Activated CD4-positive, CD25-positive, alpha-beta regulatory T cell treated with anti-CD3 and anti-CD28 coated beads, Interleukin-2, amount 50 U/mL, for 16 hours (primary cell): ENCODE data around the gene LRRC3B.

Source experiments
- DNase-seq: peaks from one replicate; pipeline ENCODE4 v3.0.0-alpha.2; 2020; ENCODE audit warnings: low read depth, low spot score

LRRC3B gene

DNA sequence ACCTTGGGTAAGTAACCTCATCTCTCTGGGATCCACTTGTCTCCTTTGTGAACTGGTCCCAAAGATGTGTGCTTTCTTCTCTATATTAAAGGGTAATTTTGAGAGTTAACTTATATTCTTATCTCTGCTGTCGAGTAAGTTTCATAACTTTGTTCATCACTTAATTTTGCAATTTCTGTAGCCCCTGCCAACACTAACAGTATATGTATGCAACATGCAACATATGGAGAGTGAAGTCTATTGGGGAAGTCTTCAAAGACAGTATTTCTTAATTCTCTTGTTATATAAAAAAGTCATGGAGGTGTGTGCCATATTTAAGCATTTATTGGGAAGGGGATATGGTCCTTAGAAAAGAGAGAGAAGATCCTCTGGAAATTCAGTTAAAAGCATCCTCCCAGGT lies 85.9 kb downstream of the LRRC3B start:
- no peak for DNase-seq

DNA sequence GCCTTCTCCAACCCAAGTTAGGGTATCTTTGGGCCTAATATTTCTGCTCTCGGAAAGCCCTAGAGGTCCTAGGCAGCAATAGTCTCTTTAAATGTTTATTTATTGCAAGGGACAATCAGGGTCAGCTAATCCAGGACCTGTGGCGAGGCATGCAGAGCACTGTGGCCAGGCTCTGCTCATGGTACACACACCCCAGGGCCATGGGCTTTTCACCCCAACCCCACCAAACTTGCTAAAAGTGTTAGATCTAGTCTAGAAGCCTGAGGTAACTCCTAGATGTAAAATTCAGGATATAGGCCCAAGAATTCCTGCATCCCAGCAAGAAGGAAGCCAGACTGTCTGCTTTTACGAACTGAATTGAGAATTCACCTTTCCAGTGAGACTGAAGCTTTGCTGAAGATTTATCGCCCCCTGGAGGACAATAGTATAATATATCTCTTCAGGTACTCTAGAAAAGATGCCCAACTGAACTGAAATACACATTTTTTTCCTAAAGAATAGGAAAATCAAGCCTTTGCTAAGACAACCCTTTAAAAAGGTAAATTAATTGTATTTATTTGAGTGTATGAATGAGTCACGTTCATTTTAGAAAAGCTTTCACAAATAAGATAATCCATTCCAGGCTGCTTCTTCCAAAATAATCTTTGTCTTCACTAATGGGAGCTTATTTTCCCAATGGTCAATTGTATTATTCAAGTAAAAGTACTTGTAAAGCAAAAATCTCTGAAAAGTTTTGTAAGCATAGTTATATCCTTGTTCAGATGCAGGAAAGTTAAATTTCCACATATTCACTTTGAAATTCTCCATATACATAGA lies 89.8 kb downstream of the LRRC3B start:
- no peak for DNase-seq

DNA sequence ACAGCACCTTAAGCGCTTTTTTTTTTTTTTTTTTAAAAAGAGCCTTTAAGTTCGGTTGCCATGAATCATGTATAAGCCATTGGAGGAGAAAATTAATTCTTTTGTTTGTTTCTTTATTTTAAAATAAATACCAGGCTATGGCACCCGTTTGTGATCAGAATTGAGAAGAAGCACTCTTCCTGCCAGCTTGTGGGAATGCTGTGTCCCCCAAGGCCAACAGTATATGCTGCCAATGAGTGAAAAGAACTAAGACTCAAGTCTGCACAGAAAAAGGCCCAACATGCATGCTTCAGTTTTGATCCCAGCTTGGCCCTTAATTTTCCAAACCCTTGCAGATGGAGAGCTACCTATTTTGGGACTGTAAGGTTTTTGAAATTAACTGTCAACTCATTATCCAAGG lies 90.5 kb downstream of the LRRC3B start:
- no peak for DNase-seq

DNA sequence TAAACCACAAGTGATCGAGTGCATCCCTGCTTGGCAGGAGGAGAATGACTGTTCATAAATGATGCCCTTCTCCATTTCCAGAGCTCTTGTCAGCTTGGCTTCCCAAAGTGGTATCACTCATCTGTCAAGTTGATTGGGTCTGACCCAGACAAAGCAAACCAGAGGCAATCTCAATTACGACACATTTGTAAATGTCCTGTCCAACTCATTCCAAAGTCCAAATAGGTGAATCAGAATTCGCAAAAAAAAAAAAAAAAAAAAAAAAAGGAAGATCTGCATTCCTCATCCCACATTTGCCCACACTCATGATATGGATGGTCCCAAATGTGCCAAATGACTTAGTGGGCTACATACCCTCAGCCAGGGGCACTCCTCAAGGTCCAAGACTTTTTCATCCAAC lies 91.9 kb downstream of the LRRC3B start:
- no peak for DNase-seq

DNA sequence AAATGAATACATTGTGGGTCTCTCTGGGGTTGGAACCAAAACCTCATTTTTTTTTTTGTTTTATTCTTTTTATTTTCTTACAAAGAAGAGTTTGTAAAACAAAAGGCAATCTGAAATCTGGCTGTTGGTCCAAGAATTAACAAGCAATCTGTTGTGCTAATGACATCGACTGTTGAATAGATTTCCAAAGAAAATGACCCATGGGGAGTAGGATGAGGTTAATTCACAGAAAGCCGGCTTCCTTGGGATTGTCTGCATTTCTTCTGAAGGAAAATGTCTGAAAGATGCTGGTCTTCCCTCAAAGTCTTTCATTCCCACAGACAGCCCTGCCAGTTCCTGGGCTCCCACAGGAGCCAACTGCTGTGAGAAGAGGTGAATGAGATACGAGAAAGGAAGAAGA lies 92.9 kb downstream of the LRRC3B start:
- no peak for DNase-seq

DNA sequence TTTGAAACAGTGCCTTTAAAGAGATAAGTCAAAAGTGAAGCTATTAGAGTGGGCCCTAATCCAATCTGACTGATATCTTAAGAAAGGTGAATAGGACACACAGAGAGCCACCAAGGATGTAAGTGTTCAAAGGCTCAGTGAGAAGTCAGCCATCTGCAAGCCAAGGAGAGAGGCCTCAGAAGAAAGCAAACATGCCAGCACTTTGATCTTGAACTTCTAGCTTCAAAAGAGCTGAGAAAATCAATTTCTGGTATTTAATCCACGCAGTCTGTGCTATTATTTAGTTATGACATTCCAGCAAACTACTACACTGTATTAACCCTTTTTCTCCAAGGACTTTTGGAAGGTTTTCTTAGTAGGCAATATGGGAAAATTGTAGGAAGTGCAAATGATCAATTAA lies 95.7 kb downstream of the LRRC3B start:
- no peak for DNase-seq

DNA sequence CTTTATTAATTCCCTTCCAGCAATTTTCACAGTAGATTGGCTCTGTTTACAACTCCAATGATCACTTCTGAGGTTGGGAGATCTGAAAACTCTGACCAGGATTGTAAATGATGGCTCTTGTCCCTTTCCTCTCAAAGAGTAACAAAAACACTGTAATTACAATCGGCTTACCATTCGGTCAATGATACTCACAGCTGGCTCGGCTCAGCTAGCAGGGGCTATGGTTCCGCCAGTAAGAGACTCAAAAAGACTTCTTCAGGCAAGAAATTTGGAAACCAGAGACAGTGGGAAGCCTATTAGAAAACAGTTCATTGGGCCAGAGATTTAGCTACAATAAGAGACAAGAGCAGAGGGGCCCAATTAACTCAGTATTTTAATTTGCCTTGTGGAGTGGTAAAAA lies 96.6 kb downstream of the LRRC3B start:
- no peak for DNase-seq

DNA sequence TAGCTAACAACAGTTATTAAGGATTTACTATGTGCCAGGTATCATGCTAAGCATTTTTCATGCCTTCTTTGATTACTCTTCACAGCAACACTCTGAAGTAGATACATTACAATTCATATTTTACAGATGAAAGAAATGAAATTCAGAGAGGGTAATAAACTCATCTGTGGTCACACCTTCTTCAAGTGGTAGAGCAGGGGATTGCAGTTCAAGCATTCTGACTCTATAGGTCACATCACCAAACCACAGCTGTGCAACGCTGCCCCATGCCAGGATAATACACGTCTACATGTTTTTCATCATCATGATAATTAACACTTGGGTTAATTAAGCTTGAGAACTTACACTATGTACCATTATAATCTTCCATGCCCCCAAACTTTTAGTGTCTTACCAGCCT lies 98.5 kb downstream of the LRRC3B start:
- no peak for DNase-seq

DNA sequence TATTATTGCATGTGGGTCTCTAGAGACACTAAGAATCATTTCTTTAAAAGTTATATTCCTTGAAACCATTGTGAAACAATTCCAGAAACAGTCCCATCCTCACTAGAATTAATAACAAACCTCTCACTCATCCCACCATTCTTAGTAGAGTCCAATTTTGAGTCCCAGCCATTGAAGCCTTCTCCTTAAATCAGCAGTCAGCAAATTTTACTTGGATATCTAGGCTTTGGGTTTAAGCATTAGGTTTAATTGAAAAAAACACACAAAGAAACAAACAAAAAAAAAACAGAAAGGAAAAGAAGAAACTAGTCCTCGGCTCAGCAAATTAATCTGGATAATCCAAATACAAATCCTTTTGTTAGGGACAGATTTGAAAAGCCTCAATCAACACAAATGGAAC lies 109.3 kb downstream of the LRRC3B start:
- no peak for DNase-seq

DNA sequence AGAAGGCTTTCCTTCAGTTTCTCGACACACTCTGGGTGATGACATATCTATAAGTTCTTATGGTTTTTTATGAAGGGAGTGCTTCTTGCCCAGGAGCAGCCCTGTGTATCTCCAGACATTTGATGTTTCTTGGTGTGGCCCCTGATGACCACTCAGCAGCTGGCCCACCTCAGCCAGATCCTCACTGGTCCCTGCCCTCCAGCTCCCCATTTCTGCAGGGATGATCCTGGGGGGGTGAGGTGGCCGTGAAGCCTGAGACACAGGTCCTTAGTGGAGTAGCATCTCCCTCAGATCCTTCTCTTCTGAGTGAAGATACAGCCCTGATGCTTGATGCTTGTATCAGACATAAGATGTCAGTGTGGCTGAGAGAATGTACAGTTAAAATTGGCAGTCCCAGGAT lies 127.7 kb downstream of the LRRC3B start:
- no peak for DNase-seq

DNA sequence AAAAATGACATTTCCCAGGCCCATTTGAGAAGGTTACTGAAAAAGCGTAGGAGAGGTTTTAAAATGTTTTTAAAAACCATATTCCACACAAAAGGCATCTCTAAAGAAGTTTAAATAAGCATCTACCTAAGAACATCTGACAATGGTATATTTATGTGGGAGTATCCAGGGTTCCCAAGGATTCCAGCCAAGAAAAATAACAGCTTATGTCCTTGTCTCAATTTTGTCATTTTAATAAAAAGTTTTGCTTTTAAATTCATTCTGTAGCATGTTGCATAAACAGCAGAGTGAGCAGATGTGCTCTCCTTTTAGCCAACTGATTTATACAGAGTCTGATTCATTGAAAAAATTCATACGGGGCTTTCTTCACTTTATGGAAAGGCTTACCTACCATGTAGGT lies 129.9 kb downstream of the LRRC3B start:
- DNase-seq: no peak

DNA sequence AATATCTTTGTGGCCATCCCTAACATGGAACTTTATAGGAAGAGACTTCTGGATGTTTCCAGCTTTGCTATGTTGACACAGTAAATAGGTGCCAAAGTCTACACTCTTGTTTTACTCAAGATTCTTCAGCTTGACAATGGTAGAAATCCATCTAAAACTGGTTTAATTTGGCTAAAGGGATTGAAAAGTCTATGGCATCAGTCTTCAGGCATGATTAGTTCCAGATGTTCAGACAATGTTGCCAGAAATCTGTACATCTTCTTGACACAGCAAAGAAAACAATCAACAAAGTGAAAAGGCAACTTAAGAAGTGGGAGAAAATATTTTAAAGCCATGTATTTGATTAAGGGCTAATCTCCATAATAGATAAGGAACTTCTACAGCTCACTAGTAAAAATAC lies 130.5 kb downstream of the LRRC3B start:
- DNase-seq: no peak

DNA sequence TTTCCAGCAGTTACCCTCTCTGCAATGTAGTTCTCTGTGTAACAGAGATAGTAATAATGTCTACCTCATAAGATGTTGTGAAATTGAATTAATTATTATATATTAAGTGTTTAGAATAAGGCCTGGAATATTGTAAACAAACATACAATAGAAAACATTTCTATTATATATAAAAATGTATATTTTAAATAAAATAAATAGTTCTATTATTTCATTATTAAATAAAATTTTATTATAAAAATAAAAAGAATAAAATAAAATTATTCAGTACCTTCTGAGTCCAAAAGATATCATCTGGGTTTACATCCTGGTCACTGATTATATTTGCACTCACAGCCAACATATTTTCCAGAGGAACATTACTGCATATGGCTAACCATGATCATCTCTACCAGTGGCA lies 135.4 kb downstream of the LRRC3B start:
- no peak for DNase-seq
